Mucosa of rectum (tissue), 2 donors: ENCODE measurements around the gene CCDC38.
"Not testable (repeated sequence)": the region's sequence is repeated elsewhere in the genome, so short reads cannot be mapped to it uniquely, and the experiment has no call there.

Source experiments
- H3K27ac ChIP-seq, 2 donors: one replicate each; pipeline ENCODE4 v1.7.0; 2013; ENCODE audit warnings: inconsistent platforms in 2 of 2, low read depth in 2 of 2, low read length in 2 of 2
- H3K27me3 ChIP-seq, 2 donors: one replicate each; pipeline ENCODE4 v1.7.0; 2013; ENCODE audit warnings: low read length in 2 of 2; ENCODE audit not compliant: control insufficient read depth in 2 of 2, insufficient read depth in 2 of 2
- H3K36me3 ChIP-seq, 2 donors: one replicate each; pipeline ENCODE4 v1.7.0; 2013; ENCODE audit warnings: low read length in 2 of 2; ENCODE audit not compliant: control insufficient read depth in 2 of 2, insufficient read depth in 2 of 2
- H3K4me1 ChIP-seq, 2 donors: one replicate each; pipeline ENCODE4 v1.7.0; 2013; ENCODE audit warnings: low read length in 2 of 2, mild to moderate bottlenecking in 1 of 2; ENCODE audit not compliant: control insufficient read depth in 2 of 2, insufficient read depth in 2 of 2
- H3K4me3 ChIP-seq, 2 donors: one replicate each; pipeline ENCODE4 v1.7.0; 2013; ENCODE audit warnings: low read length in 2 of 2
- H3K9ac ChIP-seq, 2 donors: one replicate each; pipeline ENCODE4 v1.7.0; 2013; ENCODE audit warnings: low read length in 2 of 2, low read depth in 1 of 2, mild to moderate bottlenecking in 1 of 2
- H3K9me3 ChIP-seq, 2 donors: one replicate each; pipeline ENCODE4 v1.7.0; 2013; ENCODE audit warnings: low read length in 2 of 2; ENCODE audit not compliant: control insufficient read depth in 2 of 2
- donor health status: healthy.
- donor health status: Normal muscosa, but diverticular disease.

Gene CCDC38

GRCh38 chr12:95978351-95978750 is 35.9 kb upstream of the CCDC38 start:
- H3K4me1 ChIP-seq, result no peaks in the 10 kb centered on the region
- H3K36me3 ChIP-seq, result no peaks in the 10 kb centered on the region
- no peak overlapping the region for H3K4me3 ChIP-seq

GRCh38 chr12:95977764-95978305 is 35.4 kb upstream of the CCDC38 start:
- no peak overlapping the region for H3K27ac ChIP-seq
- H3K9ac ChIP-seq, result no peak overlapping the region
- no peaks in the 10 kb centered on the region for H3K4me1 ChIP-seq
- no peaks in the 10 kb centered on the region for H3K27me3 ChIP-seq
- no peaks in the 10 kb centered on the region for H3K9me3 ChIP-seq
- no peaks in the 10 kb centered on the region for H3K36me3 ChIP-seq
- no peak overlapping the region for H3K4me3 ChIP-seq

More at GRCh38 chr12:95978351-95978750, 35.9 kb upstream of the CCDC38 start:
- Histone ChIP-seq H3K9ac (no peak overlapping the region), H3K9me3 (no peaks in the 10 kb centered on the region), H3K27ac (no peak overlapping the region), H3K27me3 (no peaks in the 10 kb centered on the region)

GRCh38 chr12:95976416-95976832 is 34.0 kb upstream of the CCDC38 start:
- Histone ChIP-seq H3K36me3 (no peaks in the 10 kb centered on the region), H3K4me3 (no peak overlapping the region), H3K27ac (no peak overlapping the region)

GRCh38 chr12:95975491-95975890 is 33.1 kb upstream of the CCDC38 start:
- Histone ChIP-seq H3K27ac (no peak overlapping the region), H3K4me1 (no peaks in the 10 kb centered on the region), H3K9ac (no peak overlapping the region), H3K27me3 (no peaks in the 10 kb centered on the region), H3K36me3 (no peaks in the 10 kb centered on the region), H3K4me3 (no peak overlapping the region), H3K9me3 (no peaks in the 10 kb centered on the region)

More at GRCh38 chr12:95976416-95976832, 34.0 kb upstream of the CCDC38 start:
- no peaks in the 10 kb centered on the region for H3K27me3 ChIP-seq
- no peaks in the 10 kb centered on the region for H3K4me1 ChIP-seq
- H3K9me3 ChIP-seq, result no peaks in the 10 kb centered on the region
- no peak overlapping the region for H3K9ac ChIP-seq

- H3K36me3 ChIP-seq, result no peaks in the 10 kb centered on the region
- H3K9me3 ChIP-seq, result no peaks in the 10 kb centered on the region
- no peak overlapping the region for H3K9ac ChIP-seq
- no peak overlapping the region for H3K27ac ChIP-seq
- no peaks in the 10 kb centered on the region for H3K27me3 ChIP-seq
- no peaks in the 10 kb centered on the region for H3K4me1 ChIP-seq
- H3K4me3 ChIP-seq, result no peak overlapping the region
These were observed 31.9 kb upstream of the CCDC38 start for GRCh38 chr12:95974358-95974757.

- H3K4me3 ChIP-seq, result no peak overlapping the region
- H3K27ac ChIP-seq, result no peak overlapping the region
- no peaks in the 10 kb centered on the region for H3K27me3 ChIP-seq
- no peaks in the 10 kb centered on the region for H3K4me1 ChIP-seq
- no peaks in the 10 kb centered on the region for H3K9me3 ChIP-seq
- H3K36me3 ChIP-seq, result no peaks in the 10 kb centered on the region
- H3K9ac ChIP-seq, result no peak overlapping the region
These were observed 30.5 kb upstream of the CCDC38 start for GRCh38 chr12:95972832-95973456.

GRCh38 chr12:95970905-95971304 is 28.5 kb upstream of the CCDC38 start:
- H3K9me3 ChIP-seq, result no peaks in the 10 kb centered on the region
- H3K9ac ChIP-seq, result no peak overlapping the region
- no peaks in the 10 kb centered on the region for H3K4me1 ChIP-seq
- no peak overlapping the region for H3K4me3 ChIP-seq
- no peaks in the 10 kb centered on the region for H3K36me3 ChIP-seq
- H3K27me3 ChIP-seq, result no peaks in the 10 kb centered on the region
- H3K27ac ChIP-seq, result no peak overlapping the region

GRCh38 chr12:95969116-95969515 is 26.7 kb upstream of the CCDC38 start:
- H3K4me3 ChIP-seq, H3K9me3 ChIP-seq, H3K4me1 ChIP-seq, H3K36me3 ChIP-seq, H3K27me3 ChIP-seq, H3K9ac ChIP-seq, H3K27ac ChIP-seq: not testable (repeated sequence)

GRCh38 chr12:95967301-95967700 is 24.9 kb upstream of the CCDC38 start:
- Histone ChIP-seq H3K9ac (no peak overlapping the region), H3K36me3 (no peaks in the 10 kb centered on the region), H3K27ac (no peak overlapping the region), H3K9me3 (no peaks in the 10 kb centered on the region), H3K4me3 (no peak overlapping the region), H3K4me1 (no peaks in the 10 kb centered on the region), H3K27me3 (no peaks in the 10 kb centered on the region)

GRCh38 chr12:95966287-95966870 is 24.0 kb upstream of the CCDC38 start:
- H3K9ac ChIP-seq, result no peak overlapping the region
- no peak overlapping the region for H3K27ac ChIP-seq
- no peak overlapping the region for H3K4me3 ChIP-seq
- no peaks in the 10 kb centered on the region for H3K4me1 ChIP-seq
- no peaks in the 10 kb centered on the region for H3K36me3 ChIP-seq
- no peaks in the 10 kb centered on the region for H3K27me3 ChIP-seq
- no peaks in the 10 kb centered on the region for H3K9me3 ChIP-seq
